Measurements from ENCODE around the gene FOXO6.

DNA sequence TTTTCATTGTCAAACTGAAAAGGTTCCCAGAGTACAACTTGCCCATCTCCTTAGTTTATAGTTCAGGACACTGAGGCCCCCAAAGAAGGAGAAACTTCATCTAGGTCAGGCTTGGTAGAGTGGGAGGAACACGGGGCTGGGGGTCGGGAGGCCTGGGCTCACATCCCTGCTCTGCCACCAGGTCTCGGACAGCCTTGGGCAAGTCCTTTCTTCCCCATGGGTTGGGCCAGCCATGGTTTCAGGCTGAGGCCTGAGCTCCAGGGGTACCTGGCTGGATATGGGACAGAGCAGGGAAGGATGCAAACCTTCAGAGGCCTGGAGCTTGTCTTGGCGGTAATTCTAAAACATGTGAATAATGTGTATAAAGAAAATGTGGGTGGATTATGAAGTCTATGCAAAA is 17.0 kb downstream of the FOXO6 start:
- TF ChIP-seq EZH2 (IDR thresholded peaks at IDR 0.05; ENCODE audit: insufficient read depth, poor library complexity, severe bottlenecking) (no peak), EZH2phosphoT487 (IDR thresholded peaks at IDR 0.05; ENCODE audit: insufficient read depth, low read depth) (no peak)
